Pancreas (tissue), 10 donors: ENCODE results near the gene KIF22. TPM values are rescaled to one million over a fixed set of nuclear protein-coding genes. Genes with fewer than 3 reads are reported as not detected.
A peak's percentile ranks its signal among the peaks of the same experiment; 100 is the strongest.

Source experiments
- ATAC-seq, 4 donors: fragments of 200-7000 bp; cut with Tn5 transposase; one replicate each; pipeline versions ENCODE4 v1.8.0 to v1.9.1; 2020; ENCODE audit warnings: mild to moderate bottlenecking in 4 of 4, moderate library complexity in 4 of 4
- DNase-seq, 6 donors: peaks; one replicate each; pipeline ENCODE4 v3.0.0-alpha.2; 2020
- FAIRE-seq: peaks from 2 replicates; lab custom pipeline; 2012; peaks lifted over from hg19 to GRCh38; lab: Jason Lieb, UNC
- H3K27ac ChIP-seq, 4 donors: fragments of 200-600 bp; sonication (generic); 1 replicate in 3 of 4; 2 replicates in 1 of 4; pipeline versions ENCODE4 v1.5.0 to v1.8.0; 2020
- H3K27me3 ChIP-seq, 4 donors: fragments of 200-600 bp; one replicate each; pipeline ENCODE4 v1.8.0; 2021
- H3K36me3 ChIP-seq, 3 donors: fragments of 200-600 bp; sonication (generic) in 1 of 3; one replicate each; pipeline versions ENCODE4 v1.5.0 to v1.8.0; 2020 to 2021
- H3K4me1 ChIP-seq, 3 donors: fragments of 200-600 bp; one replicate each; pipeline ENCODE4 v1.8.0; 2021
- H3K4me3 ChIP-seq, 4 donors: fragments of 200-600 bp; sonication (generic) in 2 of 4; one replicate each; pipeline versions ENCODE4 v1.5.0 to v1.8.0; 2020 to 2021
- H3K9me3 ChIP-seq, 4 donors: fragments of 200-600 bp; one replicate each; pipeline ENCODE4 v1.8.0; 2021
- WGBS, 2 donors: extraction: QIAGEN DNeasy Blood & Tissue Kit; methylation state at CpG; one replicate each; pipeline ENCODE4 v1.1.7; 2013; 5-methylcytosine and 5-hydroxymethylcytosine counted together
- intact Hi-C, 3 donors: fragments of 100-400 bp; cut with DNase I; formaldehyde crosslinking; loops; one replicate each; pipeline versions ENCODE4 v1.11.1 to v1.14.2; 2022
- polyA plus RNA-seq, 2 donors: library from polyadenylated mRNA; stranded (reverse); fragments of 200-250 nt; gene quantifications; one replicate each; pipeline ENCODE4 v1.2.3, GENCODE V29; 2013
- total RNA-seq, 6 donors: library from RNA; stranded (reverse); fragmentation: NEBNext Ultra II Directional in 4 of 6; extraction: Animal tissue kit (Norgen Biotek cat#: 25700) in 4 of 6; gene quantifications; one replicate each; pipeline versions ENCODE4 v1.2.1 to v1.2.4, GENCODE V29; 2021 to 2023
- TF ChIP-seq, protein P1 (sequence below), 4 donors: fragments of 200-600 bp; sonication (generic) in 3 of 4; IDR thresholded peaks; one replicate each; pipeline versions ENCODE4 v1.5.0 to v1.8.0; 2021; ENCODE audit warnings: antibody characterized with exemption in 4 of 4
- donor health status: healthy with polysubstance abuse.
- donor health status: DM: no; HTN: no; CAD: no; lungs with moderate emphysema.
- donor health status: DM: no; HTN: no; CAD: no.
- donor health status: control.
- donor health status: control.
- donor health status: Bipolar disorder and iron deficiency.
- donor health status: DM: yes; HTN: yes; CAD: no.
- donor health status: DM: no; HTN: no; CAD: no.
- donor health status: DM: no; HTN: no; CAD: no.
- donor health status: DM: yes; HTN: yes; CAD: no.

Gene KIF22
- total and polyA plus RNA-seq, 8 donors = 7.7 to 51.2 (median 13.9) TPM

DNA sequence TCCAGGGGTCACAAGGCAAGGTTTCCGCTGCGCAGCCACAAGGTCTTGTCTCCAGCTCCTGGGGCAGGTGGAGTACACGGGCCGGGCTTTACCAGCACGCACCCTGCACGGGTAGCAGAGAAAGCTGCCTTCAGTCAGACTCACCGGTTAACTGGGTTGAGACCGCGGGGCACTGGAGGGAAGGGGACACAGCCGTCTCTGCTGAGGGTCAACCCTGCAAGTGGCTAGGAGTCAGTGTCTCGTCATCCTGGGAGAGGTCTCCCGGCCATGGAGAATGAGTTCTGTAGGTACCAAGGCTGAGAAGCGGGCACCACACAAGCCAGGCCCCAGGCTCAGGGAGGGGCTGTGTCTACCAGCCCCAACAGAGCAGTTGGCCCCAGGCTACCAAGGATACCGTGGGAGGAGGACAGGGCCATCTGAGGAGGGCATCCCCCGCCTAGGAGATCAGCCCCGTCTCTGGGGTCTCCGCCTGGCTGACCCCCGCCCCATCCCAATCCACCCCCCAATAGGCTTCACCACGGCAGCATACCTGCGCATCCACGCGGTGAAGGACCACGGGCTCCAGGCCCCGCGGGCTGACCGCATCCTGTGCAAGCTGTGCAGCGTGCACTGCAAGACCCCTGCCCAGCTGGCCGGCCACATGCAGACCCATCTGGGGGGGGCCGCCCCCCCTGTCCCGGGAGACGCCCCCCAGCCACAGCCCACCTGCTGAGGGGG is 18.6 kb downstream of the KIF22 start:
- no peaks in the 10 kb centered on the region for H3K9me3 ChIP-seq
- 81 to 85% methylated on average over 31 of the region's 31 CpGs for WGBS, 2 donors
- FAIRE-seq = no peak
- H3K36me3 ChIP-seq = no peaks in the 10 kb centered on the region
- intact Hi-C loops = no loop called here
- DNase-seq = peak in 3 of 6 donors; percentile 40 to 85 (median 64)
- H3K27ac ChIP-seq = peak overlapping the region in 1 of 4 donors; percentile 2
- no peak for ATAC-seq
- peak overlapping the region in 1 of 4 donors; percentile 55 for H3K4me3 ChIP-seq
- TF ChIP-seq, protein P1, sequence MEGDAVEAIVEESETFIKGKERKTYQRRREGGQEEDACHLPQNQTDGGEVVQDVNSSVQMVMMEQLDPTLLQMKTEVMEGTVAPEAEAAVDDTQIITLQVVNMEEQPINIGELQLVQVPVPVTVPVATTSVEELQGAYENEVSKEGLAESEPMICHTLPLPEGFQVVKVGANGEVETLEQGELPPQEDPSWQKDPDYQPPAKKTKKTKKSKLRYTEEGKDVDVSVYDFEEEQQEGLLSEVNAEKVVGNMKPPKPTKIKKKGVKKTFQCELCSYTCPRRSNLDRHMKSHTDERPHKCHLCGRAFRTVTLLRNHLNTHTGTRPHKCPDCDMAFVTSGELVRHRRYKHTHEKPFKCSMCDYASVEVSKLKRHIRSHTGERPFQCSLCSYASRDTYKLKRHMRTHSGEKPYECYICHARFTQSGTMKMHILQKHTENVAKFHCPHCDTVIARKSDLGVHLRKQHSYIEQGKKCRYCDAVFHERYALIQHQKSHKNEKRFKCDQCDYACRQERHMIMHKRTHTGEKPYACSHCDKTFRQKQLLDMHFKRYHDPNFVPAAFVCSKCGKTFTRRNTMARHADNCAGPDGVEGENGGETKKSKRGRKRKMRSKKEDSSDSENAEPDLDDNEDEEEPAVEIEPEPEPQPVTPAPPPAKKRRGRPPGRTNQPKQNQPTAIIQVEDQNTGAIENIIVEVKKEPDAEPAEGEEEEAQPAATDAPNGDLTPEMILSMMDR (IDR thresholded peaks at IDR 0.05) = no peak
- H3K4me1 ChIP-seq = peaks cover 0 to 20% (median 0%) of the 10 kb centered on the region in 3 donors
- no peaks in the 10 kb centered on the region for H3K27me3 ChIP-seq

- no peak overlapping the region for H3K4me3 ChIP-seq
- no peak for ATAC-seq
- FAIRE-seq = no peak
- H3K27me3 ChIP-seq = no peaks in the 10 kb centered on the region
- 72 to 81% methylated on average over 22 to 23 of the region's 23 CpGs for WGBS, 2 donors
- peak overlapping the region in 2 of 4 donors; percentile 85 to 87 for H3K27ac ChIP-seq
- peak in 2 of 6 donors; percentile 57 to 77 for DNase-seq
- no peaks in the 10 kb centered on the region for H3K9me3 ChIP-seq
- intact Hi-C loops = no loop called here
- TF ChIP-seq, protein P1 (IDR thresholded peaks at IDR 0.05) = no peak
- peaks cover 0 to 20% (median 0%) of the 10 kb centered on the region in 3 donors for H3K4me1 ChIP-seq
- no peaks in the 10 kb centered on the region for H3K36me3 ChIP-seq
Measured at GRCh38 chr16:29809850-29810698, 19.5 kb downstream of the KIF22 start.

GRCh38 chr16:29810699-29811169 is 20.2 kb downstream of the KIF22 start:
- TF ChIP-seq, protein P1 (IDR thresholded peaks at IDR 0.05) = no peak
- Histone ChIP-seq H3K4me1 (peaks cover 0 to 20% (median 0%) of the 10 kb centered on the region in 3 donors), H3K4me3 (peak overlapping the region in 1 of 4 donors; percentile 52), H3K36me3 (no peaks in the 10 kb centered on the region), H3K27me3 (no peaks in the 10 kb centered on the region), H3K9me3 (no peaks in the 10 kb centered on the region), H3K27ac (peak overlapping the region in 3 of 4 donors; percentile 76 to 87 (median 85))
- peak in 1 of 6 donors; percentile 45 for DNase-seq
- 31 to 33% methylated on average over 9 of the region's 9 CpGs for WGBS, 2 donors
- intact Hi-C loops = no loop called here
- ATAC-seq = no peak
- FAIRE-seq = no peak

DNA sequence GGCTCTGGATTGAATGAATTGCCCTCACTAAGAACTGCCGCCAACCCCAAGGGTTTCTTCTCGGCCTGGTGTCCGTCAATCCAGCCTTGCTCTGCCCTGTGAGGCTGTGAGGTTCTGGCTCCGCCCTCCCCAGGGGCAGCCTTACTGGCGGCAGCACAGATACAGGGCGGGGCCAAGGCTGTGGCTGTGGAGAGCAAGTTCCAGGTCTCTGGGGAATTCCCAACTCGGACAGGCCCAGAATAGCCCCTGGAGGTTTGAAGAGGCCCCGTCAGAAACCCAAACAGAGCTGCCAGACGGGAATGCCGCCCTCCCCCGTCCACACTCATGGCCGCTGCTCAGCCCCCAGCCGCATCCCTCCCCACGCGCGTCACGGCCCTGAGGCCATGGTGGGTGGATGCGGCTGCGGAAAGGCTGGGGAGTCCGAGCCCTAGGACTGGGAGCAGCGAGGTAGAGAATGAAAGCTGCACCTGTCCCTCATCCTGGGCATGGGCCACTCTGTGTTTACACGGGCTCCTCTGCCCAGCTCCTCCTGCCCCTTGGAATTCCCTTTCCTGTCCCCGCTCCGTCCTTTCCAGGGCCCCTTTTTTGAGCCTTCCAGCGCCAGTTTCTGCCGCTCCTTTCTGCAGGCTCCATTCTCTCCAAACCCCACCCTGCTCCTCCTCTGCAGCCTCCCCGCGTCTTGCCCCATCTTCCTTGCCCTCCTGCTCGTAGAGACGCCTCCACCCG is 20.8 kb downstream of the KIF22 start:
- Histone ChIP-seq H3K36me3 (no peaks in the 10 kb centered on the region), H3K9me3 (no peaks in the 10 kb centered on the region), H3K4me1 (peaks cover 0 to 20% (median 0%) of the 10 kb centered on the region in 3 donors), H3K4me3 (peak overlapping the region; percentile 18 to 52 (median 36)), H3K27me3 (no peaks in the 10 kb centered on the region), H3K27ac (peak overlapping the region; percentile 62 to 87 (median 80))
- TF ChIP-seq, protein P1 (IDR thresholded peaks at IDR 0.05) = no peak
- intact Hi-C loops = no loop called here
- DNase-seq (peak; percentile 90 to 98 (median 97)), FAIRE-seq (peak; percentile 96), ATAC-seq (peak; percentile 70 to 78 (median 76))
- 0 to 1% methylated on average over 27 to 31 of the region's 31 CpGs for WGBS, 2 donors
